Panc1 (cell line): Measurements from ENCODE around the gene OBI1. TPM values are rescaled to one million over a fixed set of nuclear protein-coding genes. Genes with fewer than 3 reads are reported as not detected.

Experiments
- ATAC-seq: fragments of 200-7000 bp; cut with Tn5 transposase; 2 replicates; pipeline ENCODE4 v1.9.1; 2020; ENCODE audit warnings: mild to moderate bottlenecking, moderate library complexity
- BruUV-seq: library from RNA; stranded (reverse); fragments of 400-500 nt; replicated peaks from 2 replicates; lab custom pipeline; 2021; lab: Mats Ljungman, UMichigan
- CTCF ChIA-PET: fragments of 300-600 bp; sonication (Branson Sonifier 250); formaldehyde crosslinking; loops from one replicate; lab custom pipeline; 2022; ENCODE audit warnings: antibody characterized with exemption; lab: Charles Lee
- POLR2A ChIA-PET: fragments of 300-600 bp; sonication (Branson Sonifier 250); formaldehyde crosslinking; loops from one replicate; lab custom pipeline; 2022; ENCODE audit warnings: antibody characterized with exemption; lab: Charles Lee
- DNase-seq: peaks from one replicate; pipeline ENCODE4 v3.0.0-alpha.2; 2010; ENCODE audit warnings: low read depth, low spot score
- H3K27ac ChIP-seq: 2 replicates; pipeline ENCODE4 v1.5.1; 2011; ENCODE audit warnings: mild to moderate bottlenecking, low read length, inconsistent platforms
- H3K27me3 ChIP-seq: fragments of 200-500 bp; sonication (Bioruptor generic); 2 replicates; pipeline ENCODE4 v1.6.0; 2014; ENCODE audit warnings: low read length, inconsistent platforms; ENCODE audit not compliant: control insufficient read depth, insufficient read depth
- H3K36me3 ChIP-seq: fragments of 200-500 bp; sonication (Bioruptor generic); 2 replicates; pipeline ENCODE4 v1.5.1; 2014; ENCODE audit warnings: inconsistent platforms, mild to moderate bottlenecking, low read length, moderate library complexity; ENCODE audit not compliant: control insufficient read depth, insufficient read depth
- H3K4me1 ChIP-seq: 2 replicates; pipeline ENCODE4 v1.5.1; 2011; ENCODE audit warnings: inconsistent platforms, mild to moderate bottlenecking, low read length, moderate library complexity; ENCODE audit not compliant: control insufficient read depth, insufficient read depth
- H3K4me3 ChIP-seq, 2 experiments: 2 replicates each; pipeline ENCODE4 v1.5.1; 2011 to 2012; ENCODE audit warnings: low read depth in 2 of 2, low read length in 2 of 2, mild to moderate bottlenecking in 2 of 2, inconsistent platforms in 1 of 2, moderate library complexity in 1 of 2
- H3K9me3 ChIP-seq: fragments of 200-500 bp; sonication (Bioruptor generic); 2 replicates; pipeline ENCODE4 v1.5.1; 2014; ENCODE audit warnings: low read depth, mild to moderate bottlenecking, inconsistent platforms, low read length, moderate library complexity; ENCODE audit not compliant: control insufficient read depth, insufficient read depth
- CTCF ChIP-seq: fragments of 450-650 bp; IDR thresholded peaks from 2 replicates; pipeline ENCODE4 v1.5.1; 2017; ENCODE audit warnings: mild to moderate bottlenecking
- POLR2AphosphoS5 ChIP-seq: IDR thresholded peaks from 2 replicates; pipeline ENCODE4 v1.6.1; 2012; ENCODE audit warnings: mild to moderate bottlenecking, low read depth, low read length, moderate library complexity
- REST ChIP-seq, 2 experiments: IDR thresholded peaks; 2 replicates each; pipeline ENCODE4 v1.6.1; 2011 to 2012; ENCODE audit warnings: low read depth in 2 of 2, control low read depth in 1 of 2, low read length in 1 of 2, mild to moderate bottlenecking in 1 of 2, moderate library complexity in 1 of 2; ENCODE audit not compliant: insufficient read depth in 1 of 2
- SIN3A ChIP-seq: IDR thresholded peaks from 2 replicates; pipeline ENCODE4 v1.6.1; 2012; ENCODE audit warnings: low read depth, mild to moderate bottlenecking, low read length, moderate library complexity, borderline replicate concordance; ENCODE audit not compliant: insufficient read depth
- TCF7L2 ChIP-seq: IDR thresholded peaks from 2 replicates; pipeline ENCODE4 v1.6.1; 2011; ENCODE audit warnings: mild to moderate bottlenecking, low read depth, low read length, inconsistent platforms
- in situ Hi-C: cut with HindIII; loops from 2 replicates; pipeline ENCODE4 v1.10.0; 2016; ENCODE audit warnings: low sequenced_read_pairs, low pct_unique_long_range_greater_than_20kb
- intact Hi-C: fragments of 100-400 bp; cut with micrococcal nuclease; formaldehyde crosslinking; loops from one replicate; pipeline ENCODE4 v1.10.0; 2022; ENCODE audit not compliant: unreplicated experiment
- total RNA-seq: library from RNA; stranded (reverse); gene quantifications from one replicate; pipeline ENCODE4 v1.2.1, GENCODE V29; 2021; ENCODE audit not compliant: unreplicated experiment

OBI1 gene
- total RNA-seq, 1 experiment from 2014 or later: 9.1 TPM

GRCh38 chr13:78596399-78596735 is 62.6 kb downstream of the OBI1 start:
- intact Hi-C loops: no loop called here
- H3K27me3 ChIP-seq: peaks cover 10% of the 10 kb centered on the region; the same call in 1 of the 2 replicates
- POLR2A ChIA-PET: no interaction called here

GRCh38 chr13:78595495-78596398 is 63.2 kb downstream of the OBI1 start:
- POLR2A ChIA-PET: no interaction called here
- intact Hi-C loops: no loop called here

More at GRCh38 chr13:78596399-78596735, 62.6 kb downstream of the OBI1 start:
- ATAC-seq (no peak), DNase-seq (no peak)
- Histone ChIP-seq H3K9me3 (no peaks in the 10 kb centered on the region), H3K27ac (no peak overlapping the region), H3K36me3 (no peaks in the 10 kb centered on the region), H3K4me1 (no peaks in the 10 kb centered on the region), H3K4me3 (no peak overlapping the region)
- BruUV-seq: no TSS peak
- in situ Hi-C loops: no loop called here
- CTCF ChIA-PET: no interaction called here
- TF ChIP-seq SIN3A: no peak
- no peak for TF ChIP-seq POLR2AphosphoS5
- TF ChIP-seq CTCF: no peak
- no peak for TF ChIP-seq TCF7L2
- TF ChIP-seq REST (IDR thresholded peaks at IDR 0.05; ENCODE audit: insufficient read depth in 1 of 2, low read depth in 2 of 2, low read length in 1 of 2): no peak

More at GRCh38 chr13:78595495-78596398, 63.2 kb downstream of the OBI1 start:
- in situ Hi-C loops: no loop called here
- Histone ChIP-seq H3K27ac (no peak overlapping the region), H3K4me3 (no peak overlapping the region), H3K9me3 (no peaks in the 10 kb centered on the region), H3K4me1 (no peaks in the 10 kb centered on the region), H3K36me3 (no peaks in the 10 kb centered on the region), H3K27me3 (peaks cover 10% of the 10 kb centered on the region)
- CTCF ChIA-PET: no interaction called here
- DNase-seq (no peak), ATAC-seq (no peak)
- no TSS peak for BruUV-seq
- TF ChIP-seq SIN3A: no peak
- no peak for TF ChIP-seq POLR2AphosphoS5
- no peak for TF ChIP-seq REST (IDR thresholded peaks at IDR 0.05; ENCODE audit: insufficient read depth in 1 of 2, low read depth in 2 of 2, low read length in 1 of 2)
- TF ChIP-seq TCF7L2: no peak
- no peak for TF ChIP-seq CTCF
